ENCODE data around the gene PIP5K1B.

GRCh38 chr9:68877219-68877618 lies 172.2 kb downstream of the PIP5K1B start:
- TF ChIP-seq CTCF (IDR thresholded peaks at IDR 0.05) (no peak), POLR2AphosphoS5 (IDR thresholded peaks at IDR 0.05; ENCODE audit: low read depth, low read length) (no peak), REST (IDR thresholded peaks at IDR 0.05; ENCODE audit: insufficient read depth in 1 of 2, low read depth in 2 of 2, low read length in 1 of 2) (no peak), SIN3A (IDR thresholded peaks at IDR 0.05; ENCODE audit: borderline replicate concordance, insufficient read depth, low read depth, low read length) (no peak), TCF7L2 (IDR thresholded peaks at IDR 0.05; ENCODE audit: low read depth, low read length) (no peak)
